NCI-H2227 (cell line): ENCODE measurements around the gene UTS2B.
"Not testable (repeated sequence)": the region's sequence is repeated elsewhere in the genome, so short reads cannot be mapped to it uniquely, and the experiment has no call there.

Source experiments
- DNase-seq: peaks from one replicate; lab custom pipeline; 2025; ENCODE audit not compliant: unreplicated experiment; lab: John Stamatoyannopoulos, UW

The UTS2B gene

GRCh38 chr3:191282251-191283185 lies 47.8 kb downstream of the UTS2B start:
- DNase-seq: no peak

GRCh38 chr3:191280882-191281281 lies 49.4 kb downstream of the UTS2B start:
- DNase-seq: no peak

GRCh38 chr3:191280111-191280510 lies 50.2 kb downstream of the UTS2B start:
- no peak for DNase-seq

DNA sequence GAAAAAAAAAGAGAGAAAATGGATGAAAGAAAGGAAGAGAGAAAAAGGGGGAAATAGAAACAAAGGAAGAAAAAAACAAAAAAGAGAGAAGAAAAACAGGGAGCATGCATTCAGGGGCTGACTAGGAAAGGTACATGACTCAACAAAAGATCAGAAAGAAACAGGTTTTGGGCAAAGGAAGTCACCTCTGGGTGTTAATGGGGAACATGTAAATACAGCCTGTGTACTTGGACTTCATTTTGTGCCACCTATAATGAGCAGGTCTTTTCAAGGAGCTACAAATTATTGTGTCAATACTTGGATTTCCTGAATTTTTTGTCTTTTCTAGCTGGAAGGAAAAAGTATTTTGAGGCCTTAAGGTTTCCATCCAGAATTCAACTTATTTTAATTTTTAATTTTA lies 54.6 kb downstream of the UTS2B start:
- DNase-seq: no peak

GRCh38 chr3:191275244-191275643 lies 55.1 kb downstream of the UTS2B start:
- not testable (repeated sequence) for DNase-seq

GRCh38 chr3:191269289-191270085 lies 60.8 kb downstream of the UTS2B start:
- no peak for DNase-seq

GRCh38 chr3:191268737-191269136 lies 61.6 kb downstream of the UTS2B start:
- no peak for DNase-seq

GRCh38 chr3:191263850-191264249 lies 66.5 kb downstream of the UTS2B start:
- DNase-seq: no peak

GRCh38 chr3:191263365-191263764 lies 67.0 kb downstream of the UTS2B start:
- DNase-seq: no peak

DNA sequence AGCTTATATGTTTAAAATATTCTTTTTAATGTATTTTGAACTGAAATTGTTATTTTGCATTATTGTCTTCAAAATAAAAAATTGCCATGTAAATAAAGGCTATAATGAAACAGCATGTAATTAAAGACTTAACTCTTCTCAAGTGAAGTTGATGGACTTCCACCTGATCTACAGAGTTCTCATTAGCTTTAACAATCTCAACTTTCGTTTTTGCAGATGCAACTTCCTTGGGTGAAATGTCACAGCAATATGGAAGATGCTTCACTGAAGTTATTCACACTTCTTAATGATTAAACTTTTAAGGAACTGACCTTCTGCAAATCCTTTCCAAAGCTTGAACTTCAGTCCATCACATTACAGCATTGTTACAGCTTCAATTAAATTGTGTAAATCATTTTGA lies 67.7 kb downstream of the UTS2B start:
- no peak for DNase-seq

GRCh38 chr3:191261304-191261638 lies 69.1 kb downstream of the UTS2B start:
- no peak for DNase-seq

DNA sequence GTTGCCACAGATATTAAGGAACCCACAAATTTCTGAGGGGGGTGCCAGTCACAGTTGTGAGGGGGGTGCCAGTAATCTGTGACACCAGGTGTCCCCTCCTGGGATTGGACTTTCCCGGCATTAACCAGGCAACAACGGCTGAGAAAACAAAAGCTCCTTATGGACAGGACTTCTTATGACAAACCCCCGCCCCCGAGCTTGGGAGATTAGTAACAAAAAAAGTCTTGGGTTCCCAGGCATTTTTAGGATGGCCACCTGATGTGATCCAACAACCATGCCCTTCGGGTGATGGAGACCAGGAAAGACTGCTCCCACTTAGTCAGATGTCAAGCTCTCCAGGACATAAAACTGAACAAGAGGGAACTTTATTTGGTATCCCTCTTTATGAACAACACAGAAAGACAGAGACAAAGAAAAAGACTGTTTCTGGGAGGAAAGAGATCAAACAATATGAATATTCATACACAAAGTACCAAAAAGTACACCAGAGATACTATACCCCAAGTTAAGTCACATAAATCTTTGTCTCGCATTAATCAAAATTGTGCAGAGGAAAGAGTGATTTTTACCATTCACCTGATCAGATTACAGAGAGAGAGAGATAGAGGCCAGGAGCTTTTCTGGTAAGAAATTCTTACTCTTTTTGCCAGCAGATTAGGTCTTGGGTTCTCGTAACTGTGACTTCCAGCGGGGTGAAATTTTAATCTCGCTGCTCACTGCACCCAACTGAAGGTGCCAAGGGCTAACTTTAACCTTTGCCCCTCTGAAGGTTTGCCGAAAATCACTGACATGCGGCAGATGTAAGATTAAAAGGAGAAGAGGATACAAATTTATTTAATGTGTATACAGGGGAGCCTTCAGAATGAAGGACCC lies 69.7 kb downstream of the UTS2B start:
- DNase-seq: no peak

DNA sequence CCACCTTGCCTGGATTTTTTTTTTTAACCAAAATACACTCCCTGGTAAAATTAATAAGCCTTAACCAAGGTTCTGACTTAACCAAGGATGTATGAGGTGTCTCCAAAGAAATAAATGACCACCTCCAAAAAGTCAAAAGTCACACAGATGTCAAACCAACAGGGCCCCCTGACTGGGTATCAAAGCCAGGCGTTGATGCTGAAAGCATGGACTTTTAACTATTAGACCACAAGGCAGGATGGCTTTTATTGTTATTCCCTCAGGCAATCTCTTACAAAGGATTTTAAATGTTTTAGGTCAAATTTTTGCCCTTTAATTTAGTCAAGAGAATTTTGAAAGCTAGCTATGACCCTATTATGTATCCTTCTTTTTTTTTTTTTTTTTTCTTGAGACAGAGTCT lies 70.8 kb downstream of the UTS2B start:
- no peak for DNase-seq

DNA sequence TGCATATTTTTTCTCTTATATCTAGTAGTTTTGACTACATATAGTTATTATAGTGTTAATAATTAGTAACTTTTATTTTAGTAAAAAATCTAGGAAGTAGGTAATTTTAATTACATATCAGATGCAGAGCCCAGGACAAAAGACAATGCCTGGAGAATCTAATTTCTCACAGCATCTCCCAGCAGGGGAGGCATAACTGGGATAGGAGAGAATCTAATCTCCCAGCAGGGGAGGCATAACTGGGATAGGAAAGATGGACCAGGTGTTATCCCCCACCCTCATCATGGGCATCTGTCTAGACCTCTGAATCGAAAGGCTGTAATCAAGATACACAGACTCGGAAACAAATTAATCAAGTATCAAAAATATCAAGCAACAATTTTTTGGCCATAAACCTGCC lies 73.0 kb downstream of the UTS2B start:
- no peak for DNase-seq

DNA sequence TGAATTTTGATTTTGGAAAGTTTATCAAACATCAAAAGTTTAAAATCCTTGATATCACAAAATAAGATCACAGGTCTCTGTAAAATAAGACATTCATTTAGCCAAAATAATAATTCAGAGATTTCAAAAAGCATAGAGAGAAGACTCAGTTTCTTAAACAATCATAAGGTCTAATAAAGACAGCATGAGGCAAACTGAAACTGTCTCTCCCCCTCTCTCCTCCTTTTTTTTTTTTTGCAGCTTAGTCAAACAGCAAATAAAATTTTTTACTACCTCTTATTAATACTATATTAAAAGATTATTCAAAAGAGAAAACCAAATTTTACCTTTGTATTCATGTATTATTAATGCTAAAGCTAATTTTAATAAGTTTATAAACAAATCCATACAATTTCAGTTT lies 73.9 kb downstream of the UTS2B start:
- DNase-seq: no peak

- DNase-seq: no peak
Observed at GRCh38 chr3:191255156-191255555, 75.2 kb downstream of the UTS2B start.

GRCh38 chr3:191254098-191254873 lies 76.0 kb downstream of the UTS2B start:
- no peak for DNase-seq

GRCh38 chr3:191253089-191253799 lies 77.1 kb downstream of the UTS2B start:
- no peak for DNase-seq

- DNase-seq: no peak
Observed at GRCh38 chr3:191246630-191247029, 83.7 kb downstream of the UTS2B start.

DNA sequence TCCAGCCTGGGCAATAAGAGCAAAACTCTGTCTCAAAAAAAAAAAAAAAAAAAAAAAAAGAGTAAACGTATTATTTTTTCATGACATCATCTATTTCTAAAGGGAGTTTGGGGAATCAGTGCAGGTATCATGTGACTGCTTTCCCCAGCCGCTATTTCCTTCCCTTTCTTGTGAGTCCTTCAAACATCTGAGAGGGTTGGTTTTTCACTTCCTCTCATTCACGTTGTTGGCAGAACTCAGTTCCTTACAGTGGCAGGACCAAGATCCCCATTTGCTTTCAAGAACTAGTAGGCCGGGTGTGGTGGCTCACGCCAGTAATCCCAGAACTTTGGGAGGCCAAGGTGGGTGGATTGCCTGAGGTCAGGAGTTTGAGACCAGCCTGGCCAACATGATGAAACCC lies 84.3 kb downstream of the UTS2B start:
- not testable (repeated sequence) for DNase-seq
